AG09319 (cell line): ENCODE measurements around the gene MCC.

Experiments used
- DNase-seq: peaks from one replicate; pipeline ENCODE4 v3.0.0-alpha.2; 2010; ENCODE audit warnings: low read depth; ENCODE audit errors: extremely low read depth
- TF ChIP-seq, protein P1 (sequence below): IDR thresholded peaks from 2 replicates; pipeline ENCODE4 v1.5.1; 2011; ENCODE audit warnings: low read depth, mild to moderate bottlenecking, inconsistent platforms, low read length, moderate library complexity

MCC gene

DNA sequence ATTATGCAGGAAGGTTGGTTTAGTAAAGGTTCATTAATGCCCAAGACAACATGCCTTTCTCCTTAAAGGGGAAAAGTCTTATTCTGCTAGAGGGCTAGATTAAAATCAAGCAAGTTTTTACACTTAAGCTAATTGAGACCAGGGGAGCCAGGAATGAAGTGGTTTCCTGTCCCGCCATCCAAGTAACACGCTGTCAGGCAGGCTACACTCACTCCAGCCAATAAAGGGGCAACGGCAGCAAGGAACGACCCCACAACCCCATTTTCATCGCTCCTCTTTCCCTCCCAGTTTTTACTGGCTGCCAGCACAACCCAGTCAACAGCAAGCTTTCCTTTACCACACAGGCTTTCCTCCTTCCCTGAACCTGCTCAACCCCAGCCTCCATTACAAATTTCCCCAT, 286.5 kb downstream of the MCC start:
- TF ChIP-seq, protein P1, sequence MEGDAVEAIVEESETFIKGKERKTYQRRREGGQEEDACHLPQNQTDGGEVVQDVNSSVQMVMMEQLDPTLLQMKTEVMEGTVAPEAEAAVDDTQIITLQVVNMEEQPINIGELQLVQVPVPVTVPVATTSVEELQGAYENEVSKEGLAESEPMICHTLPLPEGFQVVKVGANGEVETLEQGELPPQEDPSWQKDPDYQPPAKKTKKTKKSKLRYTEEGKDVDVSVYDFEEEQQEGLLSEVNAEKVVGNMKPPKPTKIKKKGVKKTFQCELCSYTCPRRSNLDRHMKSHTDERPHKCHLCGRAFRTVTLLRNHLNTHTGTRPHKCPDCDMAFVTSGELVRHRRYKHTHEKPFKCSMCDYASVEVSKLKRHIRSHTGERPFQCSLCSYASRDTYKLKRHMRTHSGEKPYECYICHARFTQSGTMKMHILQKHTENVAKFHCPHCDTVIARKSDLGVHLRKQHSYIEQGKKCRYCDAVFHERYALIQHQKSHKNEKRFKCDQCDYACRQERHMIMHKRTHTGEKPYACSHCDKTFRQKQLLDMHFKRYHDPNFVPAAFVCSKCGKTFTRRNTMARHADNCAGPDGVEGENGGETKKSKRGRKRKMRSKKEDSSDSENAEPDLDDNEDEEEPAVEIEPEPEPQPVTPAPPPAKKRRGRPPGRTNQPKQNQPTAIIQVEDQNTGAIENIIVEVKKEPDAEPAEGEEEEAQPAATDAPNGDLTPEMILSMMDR: no peak
- DNase-seq: no peak

DNA sequence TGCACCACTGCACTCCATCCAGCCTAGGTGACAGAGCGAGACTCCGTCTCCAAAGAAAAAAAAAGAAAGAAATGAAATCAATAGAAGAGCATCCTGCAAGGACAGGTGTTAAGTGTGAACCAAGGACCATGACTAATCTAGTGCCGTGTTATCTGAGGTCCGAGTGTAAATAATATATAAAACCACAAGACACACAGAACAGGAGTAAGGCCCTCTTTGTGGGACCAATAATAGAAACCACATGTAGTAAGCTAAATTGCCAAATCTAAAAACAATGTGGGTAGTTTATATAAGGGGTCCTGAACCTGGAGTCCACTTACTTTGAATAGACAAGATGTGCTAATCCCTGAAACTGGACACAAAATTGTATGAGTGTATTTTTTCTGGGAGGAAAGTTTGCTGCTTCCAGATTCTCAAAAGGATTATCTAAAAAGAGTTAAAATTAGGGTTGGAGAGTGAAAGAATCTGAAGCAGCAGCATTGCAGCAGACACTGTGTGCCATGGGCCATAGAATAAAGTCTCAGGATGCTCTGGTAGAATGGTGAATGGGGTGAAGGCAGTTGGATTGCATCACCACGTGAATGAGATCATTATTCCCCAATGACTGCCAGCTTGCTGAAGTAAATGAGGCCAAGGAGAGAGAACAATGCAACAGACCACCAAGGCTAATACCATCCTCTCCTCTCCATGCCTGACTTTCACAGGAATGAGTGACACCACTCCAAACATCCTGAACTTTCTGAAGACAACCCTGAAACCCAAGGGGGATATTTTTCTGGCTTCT, 288.9 kb downstream of the MCC start:
- TF ChIP-seq, protein P1: no peak
- DNase-seq: no peak

DNA sequence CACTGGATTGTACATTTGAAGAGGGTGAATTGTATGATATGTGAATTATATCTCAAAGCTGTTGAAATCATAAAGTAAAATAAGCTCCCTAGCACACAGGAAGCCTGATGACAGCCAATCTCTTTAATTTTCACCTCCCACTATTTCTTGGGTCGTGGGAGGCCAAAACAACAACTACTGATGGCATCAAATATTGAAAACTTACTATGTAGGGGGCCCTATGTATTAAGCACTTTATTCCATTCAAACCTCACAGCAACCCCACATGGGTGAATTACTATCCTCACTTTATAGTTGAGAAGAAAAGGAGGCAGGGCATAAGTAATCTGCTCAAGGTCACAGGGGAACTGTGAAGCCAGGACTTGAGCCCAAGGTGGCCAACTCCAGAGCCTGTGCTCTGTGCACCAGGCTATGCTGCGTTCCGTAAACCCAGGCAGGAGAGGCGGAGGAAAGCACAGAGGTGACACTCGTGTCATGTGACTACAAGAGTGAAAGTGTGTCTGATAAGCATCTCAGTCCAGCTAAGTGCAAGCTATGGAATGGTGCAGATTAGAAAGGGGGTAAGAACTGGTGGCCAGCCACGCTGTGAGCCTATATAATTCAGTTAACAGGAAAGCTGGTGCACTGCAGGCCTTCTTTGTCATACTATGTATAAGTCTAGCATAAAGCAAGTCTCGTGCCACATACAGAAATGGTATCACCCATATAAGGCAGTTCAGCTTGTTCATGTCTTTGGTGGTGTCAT, 290.6 kb downstream of the MCC start:
- DNase-seq: no peak
- TF ChIP-seq, protein P1: no peak

DNA sequence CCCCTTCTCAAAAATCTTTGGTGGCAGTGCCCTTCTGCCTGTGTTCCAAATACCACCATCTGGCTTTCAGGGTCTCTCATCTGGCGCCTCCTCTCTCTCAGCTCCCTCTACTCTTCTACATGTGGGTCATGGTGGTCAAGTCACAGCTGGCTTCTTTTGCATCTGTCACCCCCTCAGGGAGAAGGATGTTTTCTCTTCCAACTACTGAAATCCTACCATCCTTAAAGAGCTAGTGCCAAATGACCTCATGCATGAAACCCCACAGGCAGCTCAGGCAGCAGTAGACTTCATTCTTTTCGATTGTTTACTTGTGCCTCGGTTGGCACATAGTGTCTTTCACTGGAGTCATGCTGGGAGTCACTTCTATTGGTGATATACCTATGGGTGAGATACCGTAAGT, 292.5 kb downstream of the MCC start:
- DNase-seq: no peak
- TF ChIP-seq, protein P1: no peak

DNA sequence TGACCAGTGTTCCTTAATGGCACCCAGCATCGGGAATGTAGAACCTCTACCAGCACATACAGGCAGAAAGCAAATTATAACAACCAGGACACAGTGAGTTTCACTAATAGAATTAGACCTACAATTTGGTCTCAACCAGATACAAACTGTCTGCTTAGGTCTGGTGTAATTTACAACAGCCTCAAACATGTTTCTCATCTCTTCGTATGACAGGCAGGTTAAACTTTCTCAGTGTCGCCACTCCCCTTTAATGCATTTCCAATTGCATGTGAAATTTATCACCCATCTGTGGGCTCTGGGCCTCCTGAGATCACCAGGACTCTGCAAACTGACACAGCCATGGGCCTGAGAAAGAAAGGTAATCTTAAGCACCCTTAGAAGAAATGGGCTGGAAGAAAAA, 293.0 kb downstream of the MCC start:
- DNase-seq: no peak

DNA sequence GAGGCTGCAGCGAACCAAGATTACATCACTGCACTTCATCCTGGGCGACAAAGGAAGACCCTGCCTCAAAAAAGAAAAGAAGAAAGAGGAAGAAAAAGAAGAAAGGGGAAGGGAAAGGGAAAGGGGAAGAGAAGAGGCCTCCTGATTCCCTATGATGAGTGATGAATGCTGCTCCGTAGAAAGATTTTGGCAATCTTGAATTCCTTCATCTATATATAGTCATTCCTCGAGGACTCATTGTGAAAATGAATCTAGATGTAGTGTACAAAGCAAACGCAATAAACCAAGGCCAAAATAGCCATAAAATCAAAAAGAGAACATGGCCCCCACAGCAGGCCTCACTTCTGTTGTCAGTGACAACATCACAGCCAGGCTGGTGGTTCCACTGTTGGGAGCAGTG, 293.7 kb downstream of the MCC start:
- DNase-seq: no peak
- TF ChIP-seq, protein P1: no peak

More for the DNA sequence above, 293.0 kb downstream of the MCC start:
- TF ChIP-seq, protein P1: no peak

DNA sequence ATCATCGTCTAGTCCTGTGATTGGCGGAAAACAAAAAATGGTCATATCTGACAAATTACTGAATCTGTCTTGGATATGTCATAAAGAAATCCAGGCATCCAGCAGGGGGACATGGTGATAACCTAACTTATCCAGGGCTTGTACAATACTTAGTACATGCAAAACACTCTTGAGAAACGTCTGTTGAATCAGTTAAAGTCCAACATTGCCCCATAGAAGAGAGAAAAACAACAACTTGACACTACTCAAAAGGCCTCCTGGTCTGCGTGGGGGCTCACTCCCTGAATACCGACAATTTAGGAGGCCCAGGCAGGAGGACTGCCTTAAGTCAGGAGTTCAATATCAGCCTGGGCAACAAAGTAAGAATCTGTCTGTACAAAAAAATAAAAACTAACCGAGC, 294.1 kb downstream of the MCC start:
- no peak for DNase-seq
- TF ChIP-seq, protein P1: no peak
